SK-N-SH (cell line): ENCODE data around the gene ACOXL. TPM values are rescaled to one million over a fixed set of nuclear protein-coding genes. Genes with fewer than 3 reads are reported as not detected.

Source experiments
- CTCF ChIA-PET: fragments of 300-600, 350-600 bp; formaldehyde crosslinking; extraction: SDS; loops from one replicate; lab custom pipeline; 2021; lab: Yijun Ruan, JAX
- POLR2A ChIA-PET: fragments of 350-600 bp; sonication (Branson Sonifier 250); formaldehyde crosslinking; extraction: SDS; loops from one replicate; lab custom pipeline; 2020; ENCODE audit warnings: antibody characterized with exemption, inconsistent platforms; lab: Yijun Ruan, JAX
- DNase-seq: peaks from one replicate; pipeline ENCODE4 v3.0.0; 2012
- H2AFZ ChIP-seq: fragments of 200-600 bp; sonication (generic); 2 replicates; pipeline ENCODE4 v1.8.1; 2016; ENCODE audit warnings: antibody characterized with exemption, mild to moderate bottlenecking, low read depth
- H3F3A ChIP-seq: fragments of 200-600 bp; sonication (generic); replicated peaks from 2 replicates; pipeline ENCODE3; 2016; ENCODE audit warnings: antibody characterized with exemption, mild to moderate bottlenecking; ENCODE audit not compliant: insufficient read depth
- H3K27ac ChIP-seq, 2 experiments: fragments of 200-500 bp in 1 of 2; fragments of 200-600 bp in 1 of 2; sonication (Bioruptor generic) in 1 of 2; sonication (generic), shearing (Covaris generic) in 1 of 2; 2 replicates each; pipeline versions ENCODE4 v1.5.1 to v1.6.1; 2014 to 2016; ENCODE audit warnings: low read depth in 2 of 2, inconsistent platforms in 1 of 2, low read length in 1 of 2, mild to moderate bottlenecking in 1 of 2, mixed read lengths in 1 of 2
- H3K27me3 ChIP-seq: fragments of 200-600 bp; sonication (generic), shearing (Covaris generic); 2 replicates; pipeline ENCODE4 v1.6.1; 2016; ENCODE audit warnings: mixed run types; ENCODE audit not compliant: insufficient read depth
- H3K36me3 ChIP-seq, 2 experiments: fragments of 200-500 bp in 1 of 2; fragments of 200-600 bp in 1 of 2; sonication (Bioruptor generic) in 1 of 2; sonication (generic) in 1 of 2; replicated peaks in 1 of 2; 2 replicates each; pipeline versions ENCODE3 to v1.5.1; 2014 to 2016; ENCODE audit warnings: low read length in 1 of 2, mild to moderate bottlenecking in 1 of 2; ENCODE audit not compliant: insufficient read depth in 2 of 2, control insufficient read depth in 1 of 2
- H3K4me1 ChIP-seq, 2 experiments: fragments of 200-500 bp in 1 of 2; fragments of 200-600 bp in 1 of 2; sonication (Bioruptor generic) in 1 of 2; sonication (generic), shearing (Covaris generic) in 1 of 2; 2 replicates each; pipeline versions ENCODE4 v1.5.1 to v1.6.1; 2014 to 2016; ENCODE audit warnings: low read depth in 1 of 2, low read length in 1 of 2, mixed run types in 1 of 2; ENCODE audit not compliant: insufficient read depth in 2 of 2, control insufficient read depth in 1 of 2
- H3K4me2 ChIP-seq: fragments of 200-600 bp; sonication (generic), shearing (Covaris generic); 2 replicates; pipeline ENCODE4 v1.6.1; 2017; ENCODE audit warnings: mixed run types
- H3K4me3 ChIP-seq, 2 experiments: fragments of 200-500 bp in 1 of 2; fragments of 200-600 bp in 1 of 2; sonication (Bioruptor generic) in 1 of 2; sonication (generic), shearing (Covaris generic) in 1 of 2; 2 replicates each; pipeline versions ENCODE4 v1.5.1 to v1.8.1; 2014 to 2016; ENCODE audit warnings: low read depth in 2 of 2, inconsistent platforms in 1 of 2, low read length in 1 of 2, mild to moderate bottlenecking in 1 of 2, mixed read lengths in 1 of 2, moderate library complexity in 1 of 2
- H3K79me2 ChIP-seq: fragments of 200-600 bp; sonication (generic); 2 replicates; pipeline ENCODE4 v1.8.1; 2017; ENCODE audit warnings: mild to moderate bottlenecking; ENCODE audit not compliant: insufficient read depth
- H3K9ac ChIP-seq: fragments of 200-600 bp; sonication (generic); 2 replicates; pipeline ENCODE4 v1.6.1; 2017; ENCODE audit warnings: mixed run types
- H3K9me2 ChIP-seq: fragments of 200-600 bp; sonication (generic); 2 replicates; pipeline ENCODE4 v1.6.1; 2017; ENCODE audit warnings: mixed run types
- H3K9me3 ChIP-seq: fragments of 200-600 bp; sonication (generic); 2 replicates; pipeline ENCODE4 v1.6.1; 2017; ENCODE audit warnings: mixed run types, mild to moderate bottlenecking, moderate library complexity
- H4K20me1 ChIP-seq: fragments of 200-600 bp; sonication (generic); 2 replicates; pipeline ENCODE4 v1.6.1; 2017; ENCODE audit warnings: mild to moderate bottlenecking, mixed run types; ENCODE audit not compliant: insufficient read depth
- CHD2 ChIP-seq: fragments of 150-350 bp; IDR thresholded peaks from 2 replicates; pipeline ENCODE4 v1.6.1; 2018; ENCODE audit warnings: low read length; ENCODE audit not compliant: partially characterized antibody
- EP300 ChIP-seq, 2 experiments: IDR thresholded peaks; 2 replicates each; pipeline versions ENCODE4 v1.4.0 to v1.6.1; 2012; ENCODE audit warnings: borderline replicate concordance in 1 of 2, low read depth in 1 of 2, low read length in 1 of 2
- GATA2 ChIP-seq: sonication (generic); formaldehyde crosslinking; IDR thresholded peaks from 2 replicates; pipeline ENCODE4 v1.5.0; 2020; ENCODE audit warnings: mild to moderate bottlenecking, missing genetic modification reagents
- JUND ChIP-seq: IDR thresholded peaks from 2 replicates; pipeline ENCODE4 v1.4.0; 2012
- MXI1 ChIP-seq: IDR thresholded peaks from 2 replicates; pipeline ENCODE4 v1.6.1; 2012; ENCODE audit warnings: mild to moderate bottlenecking, low read depth, low read length, improper control_type of control experiment
- NFIC ChIP-seq: IDR thresholded peaks from 2 replicates; pipeline ENCODE4 v1.4.0; 2012; ENCODE audit warnings: borderline replicate concordance
- POLR2AphosphoS5 ChIP-seq: IDR thresholded peaks from 2 replicates; pipeline ENCODE4 v1.6.1; 2012; ENCODE audit warnings: low read depth, low read length
- RFX5 ChIP-seq: IDR thresholded peaks from 2 replicates; pipeline ENCODE4 v1.6.1; 2012; ENCODE audit warnings: mild to moderate bottlenecking, improper control_type of control experiment, low read length
- SMC3 ChIP-seq: IDR thresholded peaks from 2 replicates; pipeline ENCODE4 v1.6.1; 2012; ENCODE audit warnings: low read depth, low read length, improper control_type of control experiment
- TCF12 ChIP-seq: IDR thresholded peaks from 2 replicates; pipeline ENCODE4 v1.4.0; 2012
- TEAD4 ChIP-seq: IDR thresholded peaks from 2 replicates; pipeline ENCODE4 v1.4.0; 2012; ENCODE audit warnings: mild to moderate bottlenecking, borderline replicate concordance; ENCODE audit not compliant: insufficient read depth
- USF1 ChIP-seq: IDR thresholded peaks from 2 replicates; pipeline ENCODE4 v1.4.0; 2012; ENCODE audit warnings: low read depth, borderline replicate concordance
- USF2 ChIP-seq: fragments of 150-350 bp; IDR thresholded peaks from 2 replicates; pipeline ENCODE4 v1.6.1; 2017; ENCODE audit warnings: antibody characterized with exemption, low read length, low read depth, borderline replicate concordance
- WGBS: methylation state at CpG from one replicate; pipeline ENCODE4 v1.1.6; 2017; ENCODE audit warnings: low lambda C conversion rate; 5-methylcytosine and 5-hydroxymethylcytosine counted together
- polyA plus RNA-seq, 3 experiments: library from polyadenylated mRNA; depleted of rRNA; stranded (reverse); fragments of >200 nt; gene quantifications; 2 replicates each; pipeline ENCODE4 v1.2.3, GENCODE V29; 2012
- TF ChIP-seq, protein P1 (sequence below): fragments of 200-600 bp; sonication (generic); IDR thresholded peaks from 2 replicates; pipeline ENCODE4 v1.6.1; 2017; ENCODE audit warnings: antibody characterized with exemption, mild to moderate bottlenecking, moderate library complexity
- TF ChIP-seq, protein P2 (sequence below): IDR thresholded peaks from 2 replicates; pipeline ENCODE4; 2012
- TF ChIP-seq, protein P3 (sequence below): IDR thresholded peaks from 2 replicates; pipeline ENCODE4 v1.6.1; 2012; ENCODE audit warnings: mild to moderate bottlenecking, low read depth, low read length, moderate library complexity
- TF ChIP-seq, protein P4 (sequence below): IDR thresholded peaks from 2 replicates; pipeline ENCODE4 v1.4.0; 2012; ENCODE audit warnings: low read depth

Gene ACOXL
- polyA plus RNA-seq, 1 of the 3 experiments (the other 2 are of a cell fraction): not detected

GRCh38 chr2:110931648-110932047, 199.3 kb downstream of the ACOXL start:
- Histone ChIP-seq H3K4me2 (no peak overlapping the region), H3K9ac (no peak overlapping the region), H3K4me1 (no peaks in the 10 kb centered on the region), H3K4me3 (no peak overlapping the region), H4K20me1 (no peaks in the 10 kb centered on the region), H2AFZ (no peak overlapping the region), H3F3A (no peaks in the 10 kb centered on the region), H3K9me3 (no peaks in the 10 kb centered on the region), H3K9me2 (no peaks in the 10 kb centered on the region), H3K27me3 (no peaks in the 10 kb centered on the region), H3K36me3 (no peaks in the 10 kb centered on the region), H3K79me2 (no peaks in the 10 kb centered on the region), H3K27ac (no peak overlapping the region)
- no peak for TF ChIP-seq USF1
- TF ChIP-seq RFX5: no peak
- TF ChIP-seq, protein P1, sequence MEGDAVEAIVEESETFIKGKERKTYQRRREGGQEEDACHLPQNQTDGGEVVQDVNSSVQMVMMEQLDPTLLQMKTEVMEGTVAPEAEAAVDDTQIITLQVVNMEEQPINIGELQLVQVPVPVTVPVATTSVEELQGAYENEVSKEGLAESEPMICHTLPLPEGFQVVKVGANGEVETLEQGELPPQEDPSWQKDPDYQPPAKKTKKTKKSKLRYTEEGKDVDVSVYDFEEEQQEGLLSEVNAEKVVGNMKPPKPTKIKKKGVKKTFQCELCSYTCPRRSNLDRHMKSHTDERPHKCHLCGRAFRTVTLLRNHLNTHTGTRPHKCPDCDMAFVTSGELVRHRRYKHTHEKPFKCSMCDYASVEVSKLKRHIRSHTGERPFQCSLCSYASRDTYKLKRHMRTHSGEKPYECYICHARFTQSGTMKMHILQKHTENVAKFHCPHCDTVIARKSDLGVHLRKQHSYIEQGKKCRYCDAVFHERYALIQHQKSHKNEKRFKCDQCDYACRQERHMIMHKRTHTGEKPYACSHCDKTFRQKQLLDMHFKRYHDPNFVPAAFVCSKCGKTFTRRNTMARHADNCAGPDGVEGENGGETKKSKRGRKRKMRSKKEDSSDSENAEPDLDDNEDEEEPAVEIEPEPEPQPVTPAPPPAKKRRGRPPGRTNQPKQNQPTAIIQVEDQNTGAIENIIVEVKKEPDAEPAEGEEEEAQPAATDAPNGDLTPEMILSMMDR: no peak
- TF ChIP-seq TEAD4: no peak
- TF ChIP-seq, protein P2, sequence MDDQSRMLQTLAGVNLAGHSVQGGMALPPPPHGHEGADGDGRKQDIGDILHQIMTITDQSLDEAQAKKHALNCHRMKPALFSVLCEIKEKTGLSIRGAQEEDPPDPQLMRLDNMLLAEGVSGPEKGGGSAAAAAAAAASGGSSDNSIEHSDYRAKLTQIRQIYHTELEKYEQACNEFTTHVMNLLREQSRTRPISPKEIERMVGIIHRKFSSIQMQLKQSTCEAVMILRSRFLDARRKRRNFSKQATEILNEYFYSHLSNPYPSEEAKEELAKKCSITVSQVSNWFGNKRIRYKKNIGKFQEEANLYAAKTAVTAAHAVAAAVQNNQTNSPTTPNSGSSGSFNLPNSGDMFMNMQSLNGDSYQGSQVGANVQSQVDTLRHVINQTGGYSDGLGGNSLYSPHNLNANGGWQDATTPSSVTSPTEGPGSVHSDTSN: no peak
- TF ChIP-seq JUND: no peak
- TF ChIP-seq NFIC: no peak
- TF ChIP-seq USF2: no peak
- TF ChIP-seq EP300 (IDR thresholded peaks at IDR 0.05; ENCODE audit: borderline replicate concordance in 1 of 2, low read depth in 1 of 2, low read length in 1 of 2): no peak
- no peak for TF ChIP-seq MXI1
- TF ChIP-seq TCF12: no peak
- TF ChIP-seq SMC3: no peak
- TF ChIP-seq, protein P3, sequence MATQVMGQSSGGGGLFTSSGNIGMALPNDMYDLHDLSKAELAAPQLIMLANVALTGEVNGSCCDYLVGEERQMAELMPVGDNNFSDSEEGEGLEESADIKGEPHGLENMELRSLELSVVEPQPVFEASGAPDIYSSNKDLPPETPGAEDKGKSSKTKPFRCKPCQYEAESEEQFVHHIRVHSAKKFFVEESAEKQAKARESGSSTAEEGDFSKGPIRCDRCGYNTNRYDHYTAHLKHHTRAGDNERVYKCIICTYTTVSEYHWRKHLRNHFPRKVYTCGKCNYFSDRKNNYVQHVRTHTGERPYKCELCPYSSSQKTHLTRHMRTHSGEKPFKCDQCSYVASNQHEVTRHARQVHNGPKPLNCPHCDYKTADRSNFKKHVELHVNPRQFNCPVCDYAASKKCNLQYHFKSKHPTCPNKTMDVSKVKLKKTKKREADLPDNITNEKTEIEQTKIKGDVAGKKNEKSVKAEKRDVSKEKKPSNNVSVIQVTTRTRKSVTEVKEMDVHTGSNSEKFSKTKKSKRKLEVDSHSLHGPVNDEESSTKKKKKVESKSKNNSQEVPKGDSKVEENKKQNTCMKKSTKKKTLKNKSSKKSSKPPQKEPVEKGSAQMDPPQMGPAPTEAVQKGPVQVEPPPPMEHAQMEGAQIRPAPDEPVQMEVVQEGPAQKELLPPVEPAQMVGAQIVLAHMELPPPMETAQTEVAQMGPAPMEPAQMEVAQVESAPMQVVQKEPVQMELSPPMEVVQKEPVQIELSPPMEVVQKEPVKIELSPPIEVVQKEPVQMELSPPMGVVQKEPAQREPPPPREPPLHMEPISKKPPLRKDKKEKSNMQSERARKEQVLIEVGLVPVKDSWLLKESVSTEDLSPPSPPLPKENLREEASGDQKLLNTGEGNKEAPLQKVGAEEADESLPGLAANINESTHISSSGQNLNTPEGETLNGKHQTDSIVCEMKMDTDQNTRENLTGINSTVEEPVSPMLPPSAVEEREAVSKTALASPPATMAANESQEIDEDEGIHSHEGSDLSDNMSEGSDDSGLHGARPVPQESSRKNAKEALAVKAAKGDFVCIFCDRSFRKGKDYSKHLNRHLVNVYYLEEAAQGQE: no peak
- TF ChIP-seq CHD2: no peak
- no peak for TF ChIP-seq POLR2AphosphoS5
- TF ChIP-seq GATA2 (CRISPR knock-in tag): no peak
- TF ChIP-seq, protein P4, sequence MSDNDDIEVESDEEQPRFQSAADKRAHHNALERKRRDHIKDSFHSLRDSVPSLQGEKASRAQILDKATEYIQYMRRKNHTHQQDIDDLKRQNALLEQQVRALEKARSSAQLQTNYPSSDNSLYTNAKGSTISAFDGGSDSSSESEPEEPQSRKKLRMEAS: no peak
- POLR2A ChIA-PET: no interaction called here
- DNase-seq: no peak
- CTCF ChIA-PET: no interaction called here
- 18% methylated on average over 2 of the region's 2 CpGs for WGBS
